CD4-positive, alpha-beta T cell treated with Interleukin-15 for 1 hour (primary cell): Measurements from ENCODE around the gene IGSF3.
A peak's percentile ranks its signal among the peaks of the same experiment; 100 is the strongest.

Source experiments
- DNase-seq: peaks from one replicate; pipeline ENCODE4 v3.0.0-alpha.2; 2020

IGSF3 gene

DNA sequence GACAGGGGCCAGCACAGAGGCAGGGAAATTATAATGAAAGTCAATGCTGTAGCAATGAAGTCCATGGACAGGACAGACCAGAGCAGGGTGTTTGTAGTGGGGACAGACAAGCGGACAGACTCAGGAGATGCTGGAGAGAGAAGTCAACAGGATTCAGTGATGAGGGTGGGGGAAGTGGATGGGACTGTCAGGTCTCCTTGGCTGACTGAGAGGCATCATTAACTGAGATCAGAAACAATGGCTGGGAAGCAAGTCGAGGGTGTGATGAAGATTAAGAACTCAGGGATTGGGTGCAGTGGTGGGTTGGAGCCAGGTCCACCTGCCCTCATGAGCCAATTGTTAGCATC is 122.2 kb downstream of the IGSF3 start:
- no peak for DNase-seq

DNA sequence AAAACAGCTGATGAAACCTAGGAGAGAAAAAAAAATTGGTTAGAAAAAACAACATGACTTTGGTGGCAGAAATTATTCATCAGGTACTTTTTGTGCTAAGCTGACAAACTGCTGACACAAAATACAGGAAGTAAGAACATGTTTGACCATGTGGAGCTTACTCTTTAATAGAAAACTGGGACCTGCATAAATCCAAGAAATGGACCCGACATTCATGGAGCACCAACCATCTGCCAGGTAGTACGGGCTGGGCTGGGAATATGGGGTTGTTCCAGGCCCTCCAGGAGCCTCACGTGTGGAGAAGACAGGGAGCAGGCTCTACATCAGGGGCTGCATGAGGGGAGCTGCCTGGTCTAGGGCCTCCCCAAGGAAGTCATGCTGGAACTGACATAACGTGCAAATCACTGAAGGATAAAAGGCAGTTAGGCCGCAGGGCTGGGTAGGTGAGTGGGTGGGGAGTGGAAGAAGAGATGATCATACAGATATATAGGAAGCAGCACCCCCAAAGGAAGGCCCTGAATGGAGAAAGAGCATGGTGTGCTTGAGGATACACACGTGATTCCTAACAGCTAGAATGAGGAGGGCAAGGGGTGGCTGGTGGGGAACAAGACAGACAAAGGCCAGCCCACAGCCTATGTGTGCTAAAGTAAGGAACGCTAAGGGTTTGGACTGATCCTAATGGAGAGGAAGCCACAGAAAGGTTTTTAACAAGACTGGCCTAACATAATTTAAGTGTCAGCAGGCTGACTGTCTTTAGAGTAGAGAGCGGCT is 122.8 kb downstream of the IGSF3 start:
- DNase-seq = no peak

- DNase-seq = peak; percentile 31
These were observed 127.4 kb downstream of the IGSF3 start for GRCh38 chr1:116540088-116540487.

DNA sequence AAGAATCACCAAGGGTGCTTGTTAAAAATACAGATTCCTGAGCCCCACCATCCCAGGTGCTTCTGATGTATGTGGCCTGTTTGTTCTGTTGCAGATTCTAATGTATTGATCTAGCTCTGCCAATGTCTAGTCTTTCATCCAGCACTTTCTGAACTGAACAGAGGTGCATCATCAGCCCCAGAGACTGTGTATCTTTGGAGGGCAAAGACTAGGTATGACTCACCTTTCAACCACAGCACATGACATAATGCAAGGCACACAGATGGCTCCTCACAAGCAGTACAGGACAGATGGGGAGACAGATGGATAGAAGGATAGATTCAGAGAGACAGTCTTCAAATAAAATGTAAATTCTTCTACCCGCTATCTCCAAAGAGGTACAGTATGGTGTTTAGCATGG is 129.0 kb downstream of the IGSF3 start:
- DNase-seq = no peak

- no peak for DNase-seq
These were observed 129.6 kb downstream of the IGSF3 start for GRCh38 chr1:116537898-116538297.

DNA sequence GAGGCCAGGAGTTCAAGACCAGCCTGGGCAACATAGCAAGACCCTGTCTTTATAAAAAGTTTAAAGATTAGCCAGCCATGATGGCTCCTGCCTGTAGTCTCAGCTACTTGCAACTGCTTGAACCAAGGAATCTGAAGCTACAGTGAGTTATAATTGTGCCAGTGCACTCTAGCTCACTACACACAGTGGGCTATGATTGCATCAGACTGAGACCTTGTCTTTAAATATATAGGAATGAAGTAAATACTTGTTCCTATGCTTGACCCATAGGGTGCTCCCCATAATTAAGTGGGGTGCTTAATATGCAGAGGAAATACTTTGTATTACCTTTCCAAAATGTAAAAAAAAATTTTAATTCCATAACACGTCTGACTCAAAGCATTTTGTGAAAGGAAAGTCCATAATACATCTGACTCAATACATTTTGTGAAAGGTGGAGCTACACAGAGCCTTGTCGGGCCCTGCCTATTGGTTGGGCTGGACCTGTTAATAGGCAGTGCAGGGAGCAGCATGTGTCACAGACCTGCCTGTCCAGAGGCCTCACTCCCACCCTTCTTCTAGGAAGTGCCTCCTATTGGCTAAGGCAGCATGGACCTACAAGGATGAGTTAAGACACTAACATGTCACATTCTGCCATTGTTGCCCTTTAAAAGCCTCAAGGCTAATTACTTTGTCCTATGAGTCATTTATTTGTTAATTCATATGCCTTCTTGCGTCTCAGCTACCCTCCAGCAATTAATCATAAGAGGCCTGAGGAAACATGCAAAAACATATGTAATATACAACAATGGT is 130.3 kb downstream of the IGSF3 start:
- peak; percentile 76 for DNase-seq

DNA sequence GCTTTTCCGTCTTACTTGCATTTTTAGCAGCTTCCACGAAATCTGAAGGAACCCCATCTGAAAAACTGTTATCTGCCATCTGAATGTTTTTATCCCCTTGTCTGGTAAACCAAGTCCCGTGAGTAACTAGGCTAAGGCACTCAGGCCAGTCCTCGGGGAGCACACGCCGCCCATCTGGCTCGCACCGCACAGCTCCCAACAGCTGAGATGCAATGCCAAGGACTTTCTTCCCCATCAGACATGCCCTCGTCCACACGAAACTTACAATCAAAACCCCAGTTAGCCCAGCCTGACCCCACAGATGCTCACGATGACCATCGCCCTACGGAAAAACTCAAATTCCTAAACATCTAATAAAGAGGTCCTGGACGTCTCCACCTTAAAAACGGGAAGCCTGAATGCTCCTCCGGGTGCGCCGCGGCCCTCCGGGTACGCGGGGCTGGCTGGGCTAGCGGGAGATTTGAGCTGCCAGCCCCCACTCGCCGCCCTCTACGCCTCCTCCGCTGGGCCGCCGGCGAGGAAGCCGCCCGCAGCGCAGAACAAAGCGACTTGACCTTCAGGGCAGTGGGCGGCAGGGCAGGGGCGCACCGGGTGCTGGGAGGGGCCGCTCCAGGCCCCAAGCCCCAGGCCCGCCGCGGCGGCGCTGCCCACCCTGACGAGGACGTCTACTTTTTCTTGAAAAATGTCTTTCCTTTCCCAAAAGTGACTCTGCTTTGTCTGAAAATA is 133.4 kb downstream of the IGSF3 start:
- no peak for DNase-seq

- no peak for DNase-seq
These were observed 134.1 kb downstream of the IGSF3 start for GRCh38 chr1:116533429-116533820.

DNA sequence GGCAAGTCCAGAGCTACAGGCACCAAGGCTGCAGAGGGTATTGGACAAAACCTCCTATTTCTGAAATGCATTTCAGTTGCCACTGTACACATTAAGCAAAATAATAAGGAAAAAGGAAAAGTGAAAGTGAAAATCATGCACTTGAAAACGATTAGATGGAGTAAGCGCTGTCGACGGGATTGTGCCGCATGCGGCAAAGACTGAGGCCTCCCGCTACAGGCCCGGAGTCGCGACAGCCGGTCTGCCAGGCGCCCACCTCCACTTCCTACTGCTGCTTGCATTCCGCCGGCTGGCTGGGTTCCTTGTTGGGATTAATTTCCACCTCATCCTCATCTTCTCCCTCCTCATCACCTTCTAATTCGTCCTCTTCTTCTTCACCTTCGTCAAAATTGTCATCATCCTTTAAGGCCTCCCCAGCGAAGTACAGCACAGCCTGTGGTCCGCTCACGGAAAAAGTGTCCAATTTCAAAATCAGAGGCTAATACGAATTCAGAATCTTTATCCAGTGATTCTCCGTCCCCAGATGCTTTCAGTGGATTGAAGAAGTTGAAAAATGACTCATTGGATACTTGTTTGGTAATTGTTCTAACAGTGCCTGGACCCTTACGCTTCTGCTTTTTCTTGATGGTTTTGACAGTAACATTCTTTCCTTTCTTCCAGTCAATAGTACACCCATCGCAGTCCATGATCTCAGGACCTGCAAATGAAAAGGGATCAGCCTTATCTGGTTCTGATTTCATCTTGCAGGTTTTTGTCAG is 134.7 kb downstream of the IGSF3 start:
- DNase-seq = no peak

DNA sequence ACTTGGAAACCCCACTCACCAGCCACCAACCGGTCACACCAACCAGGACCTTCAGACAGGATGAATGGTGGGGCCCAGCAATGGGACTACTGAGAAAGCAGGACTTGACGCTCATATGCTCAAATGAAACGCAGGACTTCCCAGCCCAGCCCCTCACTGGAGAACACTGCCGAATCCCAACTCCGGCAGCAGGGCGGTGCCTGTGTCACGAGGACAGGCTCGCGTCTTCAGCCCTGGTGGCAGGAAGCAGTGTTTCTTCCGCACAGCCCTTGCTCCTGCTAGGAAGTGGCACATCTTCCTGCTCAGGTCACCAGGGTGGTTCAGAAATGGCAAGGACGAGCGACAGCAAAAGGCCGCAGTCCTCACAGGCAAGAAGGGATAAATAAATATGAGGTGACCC is 135.6 kb downstream of the IGSF3 start:
- no peak for DNase-seq

- no peak for DNase-seq
These were observed 137.9 kb downstream of the IGSF3 start for GRCh38 chr1:116529681-116530080.

DNA sequence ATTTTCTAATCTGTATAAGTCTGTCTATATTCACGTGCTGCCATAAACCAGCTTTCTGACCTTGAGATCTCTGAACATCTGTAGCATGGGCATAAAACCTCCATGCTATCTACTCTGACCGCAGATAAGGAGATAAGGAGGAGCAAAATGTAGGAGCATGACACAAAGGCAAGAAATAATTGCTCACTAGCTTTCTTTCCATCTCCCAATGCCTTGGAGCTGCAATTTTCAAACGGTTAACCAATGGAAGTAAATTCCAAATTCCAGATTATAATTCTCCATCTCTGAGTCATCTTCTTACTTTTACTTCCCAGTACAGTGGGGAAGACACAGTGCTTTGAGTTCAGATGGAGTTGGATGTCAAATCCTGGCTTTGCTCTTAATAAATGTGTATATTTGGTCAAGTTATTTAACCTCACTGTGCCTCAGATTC is 138.3 kb downstream of the IGSF3 start:
- DNase-seq = no peak

DNA sequence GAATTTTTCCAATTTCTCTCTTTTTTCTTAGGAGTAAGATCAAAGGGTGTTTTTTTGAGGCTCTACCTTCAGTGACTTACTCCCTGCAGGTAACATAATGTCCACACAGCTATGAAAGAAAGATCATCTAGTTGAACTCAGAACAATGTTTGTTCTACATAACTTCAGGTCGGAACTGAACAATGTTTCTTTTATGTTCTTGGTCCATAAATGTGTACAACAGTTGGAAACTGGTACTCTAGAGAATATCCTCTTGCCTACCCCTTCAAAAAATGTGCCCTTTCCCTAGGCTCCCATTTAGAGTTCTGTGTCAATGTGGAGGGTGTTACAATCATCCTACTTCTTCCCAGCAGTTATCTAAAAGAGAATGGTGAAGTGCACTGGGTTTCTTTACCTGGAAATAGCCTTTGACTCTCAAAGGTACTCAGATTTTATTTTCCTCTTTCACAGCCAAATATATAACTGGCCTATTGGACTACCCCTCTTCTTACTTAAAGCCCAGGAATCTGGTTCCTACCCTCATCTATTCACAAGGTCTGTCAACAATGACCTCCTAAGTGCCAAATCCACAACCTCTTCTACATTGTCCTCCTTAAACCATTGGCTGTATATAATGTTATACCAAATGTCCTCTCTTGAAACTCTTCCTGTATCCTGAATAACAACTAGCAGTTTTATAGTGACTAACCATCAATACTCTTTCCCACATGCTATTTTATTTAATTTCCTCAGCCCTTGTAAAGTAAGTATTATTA is 139.0 kb downstream of the IGSF3 start:
- DNase-seq = no peak

GRCh38 chr1:116525440-116525839 is 142.1 kb downstream of the IGSF3 start:
- DNase-seq = no peak
